Body of pancreas (tissue), 4 donors: ENCODE measurements around the gene TRIOBP.

ENCODE experiments used
- CTCF ChIP-seq, 7 experiments: fragments of 450-650 bp in 4 of 7; fragments of 200-600 bp in 3 of 7; sonication (generic) in 3 of 7; IDR thresholded peaks; one replicate each; pipeline ENCODE4 v1.5.1; 2016 to 2019; ENCODE audit warnings: antibody characterized with exemption in 7 of 7
- POLR2A ChIP-seq, 3 donors: fragments of 450-650 bp; IDR thresholded peaks; one replicate each; pipeline ENCODE4 v1.6.1; 2016; ENCODE audit warnings: antibody characterized with exemption in 3 of 3, mild to moderate bottlenecking in 2 of 3

DNA sequence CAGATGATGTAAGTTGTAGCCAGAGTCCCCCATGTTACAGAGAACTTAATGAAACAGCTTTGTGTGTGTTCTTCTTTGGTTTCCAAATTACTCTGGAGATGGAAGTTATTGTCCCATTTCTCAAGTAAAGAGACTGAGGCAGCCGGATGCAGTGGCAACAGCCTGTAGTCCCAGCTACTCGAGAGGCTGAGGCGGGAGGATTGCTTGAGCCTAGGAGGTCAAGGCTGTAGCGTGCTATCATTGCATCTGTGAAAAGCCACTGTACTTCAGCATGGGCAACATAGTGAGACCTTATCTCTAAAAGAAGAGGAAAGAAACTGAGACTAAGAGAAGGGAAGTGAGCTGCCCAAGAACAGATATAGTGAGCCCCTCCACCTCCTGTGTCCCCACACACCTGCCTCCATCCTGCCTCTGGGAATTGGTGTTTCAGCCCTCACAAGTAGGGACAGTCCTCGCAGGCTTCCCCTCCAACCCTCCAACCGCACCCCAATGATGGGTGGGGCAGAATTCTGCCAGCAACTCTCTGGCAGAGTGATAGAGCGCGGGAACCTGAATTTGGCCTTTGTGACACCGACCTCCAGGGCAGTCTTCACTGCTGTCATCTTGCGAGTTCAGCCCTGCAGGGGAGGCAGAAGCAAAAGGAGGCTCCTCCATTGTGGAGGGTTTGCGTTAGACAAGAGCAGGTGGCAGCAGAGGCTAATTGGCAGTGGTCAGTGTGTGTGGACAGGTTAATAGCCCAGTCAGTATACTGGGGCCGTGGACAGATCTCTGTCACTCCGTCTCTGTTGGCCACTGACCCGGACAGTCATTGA is 36.7 kb upstream of the TRIOBP start:
- TF ChIP-seq CTCF (IDR thresholded peaks at IDR 0.05) (no peak), POLR2A (IDR thresholded peaks at IDR 0.05) (no peak)
